ENCODE measurements around the gene ANKS1B.

- TF ChIP-seq CTCF (IDR thresholded peaks at IDR 0.05; ENCODE audit: low read depth, low read length, missing input control): no peak
- no peak for TF ChIP-seq YY1 (IDR thresholded peaks at IDR 0.05)
- no peak for TF ChIP-seq TAF1 (conservative IDR thresholded peaks at IDR 0.05)
- TF ChIP-seq EGR1 (IDR thresholded peaks at IDR 0.05; ENCODE audit: low read depth in 2 of 2): no peak
- no peak for TF ChIP-seq REST (IDR thresholded peaks at IDR 0.05)
- no peak for TF ChIP-seq ZBTB33 (IDR thresholded peaks at IDR 0.05)
- TF ChIP-seq FOXA2 (IDR thresholded peaks at IDR 0.05): no peak
- no peak for TF ChIP-seq GABPA (IDR thresholded peaks at IDR 0.05 in 1 of 2, conservative IDR thresholded peaks at IDR 0.05 in 1 of 2)
- no peak for TF ChIP-seq ATF3 (IDR thresholded peaks at IDR 0.05)
- no peak for TF ChIP-seq SP1 (IDR thresholded peaks at IDR 0.05)
- no peak for TF ChIP-seq RAD21 (IDR thresholded peaks at IDR 0.05)
- TF ChIP-seq HNF4A (conservative IDR thresholded peaks at IDR 0.05): no peak
- no peak for TF ChIP-seq FOXA1 (IDR thresholded peaks at IDR 0.05)
- TF ChIP-seq MAX (IDR thresholded peaks at IDR 0.05): no peak
These were observed 13.1 kb upstream of the ANKS1B start for GRCh38 chr12:99997806-99998205.
